HCT116 (cell line): ENCODE results near the gene SLC3A2. TPM values are rescaled to one million over a fixed set of nuclear protein-coding genes. Genes with fewer than 3 reads are reported as not detected.

Experiments used
- ATAC-seq: fragments of 200-7000 bp; cut with Tn5 transposase; 2 replicates; pipeline ENCODE4 v1.9.1; 2020; ENCODE audit warnings: mild to moderate bottlenecking, moderate library complexity
- BruUV-seq: library from RNA; stranded (reverse); fragments of 400-500 nt; replicated peaks from 2 replicates; lab custom pipeline; 2021; lab: Mats Ljungman, UMichigan
- CTCF ChIA-PET: fragments of 300-600 bp; sonication (Branson Sonifier 250); formaldehyde crosslinking; loops from one replicate; lab custom pipeline; 2021; ENCODE audit warnings: antibody characterized with exemption; lab: Charles Lee
- POLR2A ChIA-PET: fragments of 300-600, 350-600 bp; sonication (Branson Sonifier 250); formaldehyde crosslinking; loops from one replicate; lab custom pipeline; 2021; ENCODE audit warnings: antibody characterized with exemption; lab: Charles Lee
- RAD21 ChIA-PET, 2 experiments: fragments of 300-600 bp; sonication (Branson Sonifier 250); formaldehyde crosslinking; loops; one replicate each; lab custom pipeline; 2023; ENCODE audit warnings: low total read pairs in 2 of 2; ENCODE audit not compliant: uncharacterized antibody in 2 of 2, unreplicated experiment in 2 of 2, low non-redundant PET in 1 of 2; lab: Charles Lee
- DNase-seq: peaks from one replicate; pipeline ENCODE4 v3.0.0-alpha.2; 2010; ENCODE audit warnings: low read depth, low spot score
- H2AFZ ChIP-seq: fragments of 200-600 bp; shearing (Covaris generic), sonication (generic); 2 replicates; pipeline ENCODE4 v1.6.1; 2017; ENCODE audit warnings: low read depth, mixed run types, mixed read lengths, antibody characterized with exemption, low read length; ENCODE audit not compliant: poor library complexity, severe bottlenecking
- H3K27ac ChIP-seq: 2 replicates; pipeline ENCODE4 v1.5.1; 2012; ENCODE audit warnings: low read depth, low read length
- H3K27me3 ChIP-seq: fragments of 200-600 bp; sonication (generic); 2 replicates; pipeline ENCODE4 v1.6.1; 2016; ENCODE audit warnings: mixed run types, low read length, mixed read lengths; ENCODE audit not compliant: insufficient read depth
- H3K36me3 ChIP-seq, 2 experiments: fragments of 200-500 bp in 1 of 2; fragments of 200-600 bp in 1 of 2; sonication (Bioruptor generic) in 1 of 2; sonication (generic) in 1 of 2; 2 replicates each; pipeline versions ENCODE4 v1.5.1 to v1.6.1; 2014 to 2016; ENCODE audit warnings: low read length in 2 of 2, inconsistent platforms in 1 of 2, mixed read lengths in 1 of 2, mixed run types in 1 of 2; ENCODE audit not compliant: insufficient read depth in 2 of 2, control insufficient read depth in 1 of 2
- H3K4me1 ChIP-seq, 2 experiments: fragments of 200-600 bp in 1 of 2; sonication (generic) in 1 of 2; 2 replicates each; pipeline versions ENCODE4 v1.5.1 to v1.6.1; 2012 to 2017; ENCODE audit warnings: low read length in 2 of 2, inconsistent platforms in 1 of 2, mild to moderate bottlenecking in 1 of 2, mixed read lengths in 1 of 2, mixed run types in 1 of 2, moderate library complexity in 1 of 2; ENCODE audit not compliant: insufficient read depth in 2 of 2, control insufficient read depth in 1 of 2
- H3K4me2 ChIP-seq: fragments of 200-600 bp; sonication (generic); 2 replicates; pipeline ENCODE4 v1.6.1; 2017; ENCODE audit warnings: mixed run types, low read length, mixed read lengths
- H3K4me3 ChIP-seq, 2 experiments: fragments of 200-600 bp in 1 of 2; sonication (generic) in 1 of 2; replicated peaks in 1 of 2; 2 replicates each; pipeline ENCODE4 v1.5.1; 2011 to 2016; ENCODE audit warnings: low read length in 2 of 2, control low read depth in 1 of 2, low read depth in 1 of 2, mild to moderate bottlenecking in 1 of 2, mixed read lengths in 1 of 2, mixed run types in 1 of 2
- H3K79me2 ChIP-seq: fragments of 200-600 bp; sonication (generic); 2 replicates; pipeline ENCODE4 v1.6.1; 2017; ENCODE audit warnings: mild to moderate bottlenecking, mixed run types, low read length, moderate library complexity, mixed read lengths; ENCODE audit not compliant: insufficient read depth
- H3K9ac ChIP-seq: fragments of 200-600 bp; sonication (generic); 2 replicates; pipeline ENCODE4 v1.6.1; 2016; ENCODE audit warnings: low read length, mixed read lengths
- H3K9me2 ChIP-seq: fragments of 200-600 bp; sonication (generic), shearing (Covaris generic); 2 replicates; pipeline ENCODE4 v1.6.1; 2017; ENCODE audit warnings: mixed run types, mild to moderate bottlenecking, moderate library complexity; ENCODE audit not compliant: insufficient read depth
- H3K9me3 ChIP-seq, 2 experiments: fragments of 200-500 bp in 1 of 2; fragments of 200-600 bp in 1 of 2; sonication (Bioruptor generic) in 1 of 2; sonication (generic) in 1 of 2; 2 replicates each; pipeline ENCODE4 v1.6.1; 2014 to 2017; ENCODE audit warnings: low read length in 2 of 2, mixed read lengths in 2 of 2, inconsistent platforms in 1 of 2, low read depth in 1 of 2, mild to moderate bottlenecking in 1 of 2, mixed run types in 1 of 2, moderate library complexity in 1 of 2; ENCODE audit not compliant: control insufficient read depth in 1 of 2, insufficient read depth in 1 of 2
- H4K20me1 ChIP-seq: fragments of 200-600 bp; sonication (generic), shearing (Covaris generic); 2 replicates; pipeline ENCODE4 v1.6.1; 2017; ENCODE audit warnings: mixed run types, mild to moderate bottlenecking, moderate library complexity; ENCODE audit not compliant: insufficient read depth
- CEBPB ChIP-seq: IDR thresholded peaks from 2 replicates; pipeline ENCODE4 v1.6.1; 2012; ENCODE audit warnings: low read depth
- EGR1 ChIP-seq: IDR thresholded peaks from 2 replicates; pipeline ENCODE4 v1.6.1; 2012; ENCODE audit warnings: low read depth
- EZH2 ChIP-seq: fragments of 200-600 bp; sonication (generic); IDR thresholded peaks from 2 replicates; pipeline ENCODE4 v1.6.1; 2017; ENCODE audit warnings: antibody characterized with exemption, mixed run types
- MAX ChIP-seq: IDR thresholded peaks from 2 replicates; pipeline ENCODE4 v1.6.1; 2012
- POLR2AphosphoS5 ChIP-seq: IDR thresholded peaks from 2 replicates; pipeline ENCODE4 v1.6.1; 2011; ENCODE audit warnings: mild to moderate bottlenecking, low read depth, low read length, moderate library complexity
- TCF7L2 ChIP-seq: IDR thresholded peaks from 2 replicates; pipeline ENCODE4 v1.7.0; 2011; ENCODE audit warnings: borderline replicate concordance, inconsistent platforms; ENCODE audit not compliant: insufficient read depth, insufficient read length; ENCODE audit errors: extremely low read depth
- YY1 ChIP-seq: IDR thresholded peaks from 2 replicates; pipeline ENCODE4 v1.6.1; 2011; ENCODE audit warnings: low read length, low read depth, moderate library complexity, mild to moderate bottlenecking; ENCODE audit not compliant: insufficient replicate concordance; ENCODE audit errors: extremely low read depth
- ZBTB33 ChIP-seq: IDR thresholded peaks from 2 replicates; pipeline ENCODE4 v1.6.1; 2011; ENCODE audit warnings: mild to moderate bottlenecking, low read length, moderate library complexity; ENCODE audit not compliant: insufficient replicate concordance; ENCODE audit errors: extremely low read depth
- intact Hi-C: fragments of 100-400 bp; cut with micrococcal nuclease; formaldehyde crosslinking; loops from 2 replicates; pipeline ENCODE4 v1.10.0; 2022
- total RNA-seq: library from RNA; stranded (reverse); gene quantifications from one replicate; pipeline ENCODE4 v1.2.1, GENCODE V29; 2021; ENCODE audit not compliant: unreplicated experiment

Gene SLC3A2
- total RNA-seq, 1 experiment from 2014 or later, result 418 TPM

GRCh38 chr11:62881579-62882430 is 1.1 kb downstream of the SLC3A2 start:
- ChIA-PET POLR2A (interaction anchor here (0.8 to 4.2 kb wide), 9 partner anchors 8 to 819 kb away, joined by 3 to 50 read pairs (median 8); partner anchors contain the start of genes STX5, TEX54 and ZBTB3), CTCF (interaction anchor here (0.8 to 1.6 kb wide), 7 partner anchors 26 to 139 kb away, joined by 3 to 7 read pairs (median 4); partner anchors contain the start of gene STX5), RAD21 (interaction anchor here in 1 of 2 experiments (0.7 kb wide), 1 partner anchor 16 kb away, joined by 4 read pairs; no protein-coding TSS in a partner anchor)
- Histone ChIP-seq H3K4me1 (peaks cover 38 to 80% of the 10 kb centered on the region in 2 experiments), H3K4me3 (peak overlapping the region; percentile 75 to 85), H3K27me3 (no peaks in the 10 kb centered on the region), H3K27ac (peak overlapping the region; percentile 96), H3K79me2 (peaks cover 96% of the 10 kb centered on the region), H3K36me3 (peaks cover 42 to 59% of the 10 kb centered on the region in 2 experiments), H3K9ac (peak overlapping the region; percentile 92), H3K9me3 (no peaks in the 10 kb centered on the region), H2AFZ (no peak overlapping the region), H4K20me1 (peaks cover 33% of the 10 kb centered on the region; the same call in 1 of the 2 replicates), H3K9me2 (no peaks in the 10 kb centered on the region), H3K4me2 (peak overlapping the region; percentile 79)
- TF ChIP-seq POLR2AphosphoS5 (peak; percentile 60), EZH2 (no peak), YY1 (no peak), CEBPB (no peak), ZBTB33 (peak; percentile 53), TCF7L2 (peak; percentile 92), MAX (no peak), EGR1 (no peak)
- ATAC-seq, result peak; percentile 51
- TSS peak; percentile 45 for BruUV-seq
- DNase-seq, result peak; percentile 90
- intact Hi-C loops, result loop anchor here (5.0 kb wide), 1 partner anchor 95 kb away; the partner anchor contains the start of gene TMEM179B
